Amniotic epithelial cell (primary cell): ENCODE measurements around the gene IFNA6.
"Not testable (repeated sequence)": the region's sequence is repeated elsewhere in the genome, so short reads cannot be mapped to it uniquely, and the experiment has no call there.

Experiments used
- DNase-seq: peaks from one replicate; pipeline ENCODE4 v3.0.0-alpha.2; 2010; ENCODE audit warnings: low read depth

Gene IFNA6

GRCh38 chr9:21350787-21351186 lies at the start of gene IFNA6:
TSS of gene IFNA6 (minus strand) at chr9:21350887. CDS start at chr9:21350887, 0 bp downstream.
- no peak for DNase-seq

- DNase-seq, result no peak
Measured at GRCh38 chr9:21399956-21400355, 49.3 kb upstream of the IFNA6 start.

GRCh38 chr9:21398955-21399489 lies 48.3 kb upstream of the IFNA6 start:
- DNase-seq, result no peak

GRCh38 chr9:21395778-21396717 lies 45.4 kb upstream of the IFNA6 start:
- no peak for DNase-seq

GRCh38 chr9:21392270-21392669 lies 41.6 kb upstream of the IFNA6 start:
- peak; percentile 31 for DNase-seq

- DNase-seq, result no peak
Measured at GRCh38 chr9:21385131-21385670, 34.5 kb upstream of the IFNA6 start, which contains the start of gene IFNA2. TSS of gene IFNA2 (minus strand) at chr9:21385398. CDS start at chr9:21385329, 69 bp downstream.

GRCh38 chr9:21383627-21384026 lies 32.9 kb upstream of the IFNA6 start:
- DNase-seq, result no peak

- no peak for DNase-seq
Measured at GRCh38 chr9:21381448-21382339, 31.0 kb upstream of the IFNA6 start.

- DNase-seq, result not testable (repeated sequence)
Measured at GRCh38 chr9:21371467-21371866, 20.8 kb upstream of the IFNA6 start.

GRCh38 chr9:21367957-21368356 lies 17.3 kb upstream of the IFNA6 start, which contains the start of gene IFNA13:
TSS of gene IFNA13 (minus strand) at chr9:21368057. CDS start at chr9:21368010, 47 bp downstream.
- DNase-seq, result no peak

- DNase-seq, result not testable (repeated sequence)
Measured at GRCh38 chr9:21367169-21367568, 16.5 kb upstream of the IFNA6 start.

GRCh38 chr9:21362287-21362686 lies 11.6 kb upstream of the IFNA6 start:
- DNase-seq, result no peak

- no peak for DNase-seq
Measured at GRCh38 chr9:21357479-21358460, 7.1 kb upstream of the IFNA6 start.

GRCh38 chr9:21348430-21348970 lies 2.2 kb downstream of the IFNA6 start:
- no peak for DNase-seq

GRCh38 chr9:21340735-21341134 lies 10.0 kb downstream of the IFNA6 start:
- no peak for DNase-seq

GRCh38 chr9:21336457-21336856 lies 14.2 kb downstream of the IFNA6 start:
- DNase-seq, result no peak

- DNase-seq, result peak; percentile 89
Measured at GRCh38 chr9:21334701-21335632, 15.7 kb downstream of the IFNA6 start, which contains the start of gene KLHL9. TSS of gene KLHL9 (minus strand) at chr9:21335404. CDS start at chr9:21334859, 545 bp downstream.

GRCh38 chr9:21333226-21333625 lies 17.5 kb downstream of the IFNA6 start:
- no peak for DNase-seq
